GM12878 (cell line): ENCODE measurements around the gene ZNF124. TPM values are rescaled to one million over a fixed set of nuclear protein-coding genes. Genes with fewer than 3 reads are reported as not detected.
"Not testable (repeated sequence)": the region's sequence is repeated elsewhere in the genome, so short reads cannot be mapped to it uniquely, and the experiment has no call there.

Source experiments
- ATAC-seq: fragments of 200-7000 bp; cut with Tn5 transposase; 3 replicates; pipeline ENCODE4 v1.9.1; 2020; ENCODE audit warnings: mild to moderate bottlenecking, moderate library complexity
- Bru-seq: library from RNA; stranded (reverse); fragments of 400-500 nt; gene quantifications from one replicate; lab custom pipeline; 2021; lab: Mats Ljungman, UMichigan
- BruChase-seq, 2 experiments: library from RNA; stranded (reverse); fragments of 400-500 nt; gene quantifications; one replicate each; lab custom pipeline; 2021; lab: Mats Ljungman, UMichigan
- BruUV-seq: library from RNA; stranded (reverse); fragments of 400-500 nt; replicated peaks from 2 replicates; lab custom pipeline; 2021; lab: Mats Ljungman, UMichigan
- CTCF ChIA-PET: fragments of 300-600 bp; sonication (Branson Sonifier 250); formaldehyde crosslinking; extraction: SDS; loops from one replicate; lab custom pipeline; 2021; ENCODE audit warnings: inconsistent platforms; lab: Yijun Ruan, JAX
- POLR2A ChIA-PET: fragments of 350-600 bp; formaldehyde crosslinking; extraction: SDS; loops from one replicate; lab custom pipeline; 2021; ENCODE audit warnings: inconsistent platforms; lab: Charles Lee
- RAD21 ChIA-PET: fragments of 300-600 bp; sonication (Branson Sonifier 250); formaldehyde crosslinking; loops from one replicate; lab custom pipeline; 2023; ENCODE audit warnings: antibody characterized with exemption; ENCODE audit not compliant: unreplicated experiment; lab: Charles Lee
- SMC1A ChIA-PET: fragments of 300-600 bp; sonication (Branson Sonifier 250); formaldehyde crosslinking; loops from one replicate; lab custom pipeline; 2023; ENCODE audit not compliant: unreplicated experiment, uncharacterized antibody; lab: Charles Lee
- DNase-seq: peaks from one replicate; pipeline ENCODE4 v3.0.0-alpha.2; 2011; ENCODE audit warnings: low read depth, low spot score
- FAIRE-seq: peaks from 3 replicates; lab custom pipeline; 2011; peaks lifted over from hg19 to GRCh38; lab: Jason Lieb, UNC
- H2AFZ ChIP-seq: 2 replicates; pipeline ENCODE4 v1.6.0; 2011; ENCODE audit warnings: low read depth, low read length, control low read depth; ENCODE audit not compliant: control insufficient read depth
- H3K27ac ChIP-seq: 2 replicates; pipeline ENCODE4 v1.5.1; 2011; ENCODE audit warnings: control low read depth; ENCODE audit not compliant: control insufficient read depth, insufficient read depth
- H3K27me3 ChIP-seq, 2 experiments: replicated peaks in 1 of 2; 2 replicates each; pipeline versions ENCODE4 v1.6.0 to v1.6.1; 2011; ENCODE audit warnings: low read length in 1 of 2; ENCODE audit not compliant: control insufficient read depth in 2 of 2, insufficient read depth in 2 of 2
- H3K36me3 ChIP-seq, 2 experiments: 2 replicates each; pipeline ENCODE4 v1.5.1; 2011; ENCODE audit warnings: low read length in 1 of 2; ENCODE audit not compliant: control insufficient read depth in 2 of 2, insufficient read depth in 2 of 2
- H3K4me1 ChIP-seq: 2 replicates; pipeline ENCODE4 v1.6.1; 2011; ENCODE audit warnings: mild to moderate bottlenecking, low read length, moderate library complexity, mixed read lengths; ENCODE audit not compliant: control insufficient read depth, insufficient read depth
- H3K4me2 ChIP-seq: 2 replicates; pipeline ENCODE4 v1.6.0; 2011; ENCODE audit warnings: control low read depth; ENCODE audit not compliant: control insufficient read depth, insufficient read depth
- H3K4me3 ChIP-seq: fragments of 200-600 bp; sonication (generic); 2 replicates; pipeline ENCODE4 v1.5.1; 2016
- H3K79me2 ChIP-seq: 2 replicates; pipeline ENCODE4 v1.6.0; 2011; ENCODE audit warnings: low read length; ENCODE audit not compliant: control insufficient read depth, insufficient read depth
- H3K9ac ChIP-seq: 2 replicates; pipeline ENCODE4 v1.8.0; 2011; ENCODE audit warnings: low read length, control low read depth, mixed read lengths; ENCODE audit not compliant: control insufficient read depth, insufficient read depth
- H3K9me3 ChIP-seq: replicated peaks from 3 replicates; pipeline ENCODE4 v1.5.1; 2011; ENCODE audit warnings: mild to moderate bottlenecking, low read length; ENCODE audit not compliant: control insufficient read depth, insufficient read depth
- H4K20me1 ChIP-seq: 2 replicates; pipeline ENCODE4 v1.6.0; 2011; ENCODE audit not compliant: control insufficient read depth, insufficient read depth
- WGBS: methylation state at CpG from one replicate; pipeline ENCODE4 v1.1.6; 2016; ENCODE audit warnings: low lambda C conversion rate; ENCODE audit not compliant: insufficient replicate concordance, insufficient coverage; ENCODE audit errors: missing lambda C conversion rate; 5-methylcytosine and 5-hydroxymethylcytosine counted together
- in situ Hi-C: fragments of 300-500 bp; cut with MboI; formaldehyde crosslinking; loops from 9 replicates; pipeline ENCODE4 v1.14.3; 2018; ENCODE audit warnings: mixed read lengths
- intact Hi-C: fragments of 100-400 bp; cut with micrococcal nuclease; formaldehyde crosslinking; loops from one replicate; pipeline ENCODE4 v1.14.2; 2022; ENCODE audit not compliant: unreplicated experiment
- long read RNA-seq, 2 experiments: library from polyadenylated mRNA; unstranded; transcript quantifications; one replicate each; pipeline ENCODE4 v2.0.0, GENCODE V29; 2019 to 2020
- polyA minus RNA-seq, 3 experiments: library from RNA; depleted of rRNA, polyadenylated mRNA; stranded (reverse); fragments of >200 nt; gene quantifications; 2 replicates each; pipeline ENCODE4 v1.2.3, GENCODE V29; 2011
- polyA plus RNA-seq, 11 experiments: library from polyadenylated mRNA; depleted of rRNA in 4 of 11; unstranded in 6 of 11; stranded (reverse) in 5 of 11; fragments of >200 nt; fragmentation: Nextera tagmentation in 4 of 11; fragmentation: Illumina TruSeq in 1 of 11; extraction: Ambion mirVana in 4 of 11; extraction: Trizol in 1 of 11; gene quantifications; 1 replicate in 1 of 11; 2 replicates in 10 of 11; pipeline versions ENCODE4 v1.2.1 to v1.2.3, GENCODE V29; 2011 to 2016; ENCODE audit warnings: inconsistent platforms in 2 of 11, missing spikeins in 2 of 11, low read depth in 1 of 11
- total RNA-seq, 4 experiments: library from RNA; depleted of rRNA in 3 of 4; stranded (reverse); fragments of >200 nt in 3 of 4; fragmentation: Illumina TruSeq in 1 of 4; extraction: Trizol in 1 of 4; gene quantifications; 2 replicates each; pipeline versions ENCODE4 v1.2.1 to v1.2.3, GENCODE V29; 2013 to 2021

The ZNF124 gene
- total RNA-seq (2013; cell fraction: nucleolus; rRNA removed), result 57.7 and 58.8 TPM in 2 replicates
- total RNA-seq (2014; rRNA removed) (27.5 and 32.9 TPM in 2 replicates), total RNA-seq (2014; rRNA removed; fragmentation: Illumina TruSeq; extraction: Trizol) (37.5 and 38.5 TPM in 2 replicates), total RNA-seq (2021) (24.4 and 25.8 TPM in 2 replicates), polyA plus RNA-seq (2011; rRNA removed) (13.2 and 19.7 TPM in 2 replicates), polyA plus RNA-seq (2014; fragmentation: Illumina TruSeq; extraction: Trizol) (14.1 and 15.1 TPM in 2 replicates), polyA plus RNA-seq (2014; fragmentation: Nextera tagmentation; extraction: Ambion mirVana) (1 to 10 TPM; 6.8 to 7.3 TPM), polyA plus RNA-seq (2014; rRNA removed) (6.7 and 7.7 TPM in 2 replicates), polyA plus RNA-seq (2016; fragmentation: Nextera tagmentation; extraction: Ambion mirVana) (10 to 100 TPM; 11.4 to 11.8 TPM), polyA minus RNA-seq (2011; rRNA and poly(A)+ RNA removed) (59.9 and 85.9 TPM in 2 replicates), Bru-seq, nascent RNA (percentile 86 among the genes with signal in this experiment), BruChase-seq, experiment 1, labeled RNA remaining after a 6-hour chase (percentile 85 among the genes with signal in this experiment), BruChase-seq, experiment 2, labeled RNA remaining after a 2-hour chase (percentile 84 among the genes with signal in this experiment)
- polyA plus RNA-seq (2011; ENCODE audit: low read depth), result 3.5 TPM
- 7.0 and 7.5 TPM in 2 replicates for polyA plus RNA-seq (2011; cell fraction: cytosol; rRNA removed)
- polyA plus RNA-seq (2011; cell fraction: nucleus; rRNA removed), result 9.6 and 12.6 TPM in 2 replicates
- 4.4 and 5.4 TPM in 2 replicates for polyA plus RNA-seq (2012)
- polyA minus RNA-seq (2011; cell fraction: cytosol; rRNA and poly(A)+ RNA removed), result 25.0 and 35.7 TPM in 2 replicates
- polyA minus RNA-seq (2011; cell fraction: nucleus; rRNA and poly(A)+ RNA removed), result 16.2 and 25.0 TPM in 2 replicates
- long read RNA-seq, experiment 1, transcript ZNF124-201 (4 exons, 1,674 nt), result major isoform, 6 of 10 reads
- long read RNA-seq, experiment 1, partial matches to known transcripts, result 0 of 10 reads
- long read RNA-seq, experiment 1, other reads (novel, unspliced or antisense), result 3 of 10 reads
- long read RNA-seq, experiment 2, transcript ZNF124-201 (4 exons, 1,674 nt), result major isoform, 43 of 80 reads
- long read RNA-seq, experiment 2, transcript ZNF124-206 (4 exons, 1,292 nt), result minor isoform, 17 of 80 reads
- long read RNA-seq, experiment 2, partial matches to known transcripts, result 2 of 80 reads
- long read RNA-seq, experiment 2, other reads (novel, unspliced or antisense), result 18 of 80 reads

DNA sequence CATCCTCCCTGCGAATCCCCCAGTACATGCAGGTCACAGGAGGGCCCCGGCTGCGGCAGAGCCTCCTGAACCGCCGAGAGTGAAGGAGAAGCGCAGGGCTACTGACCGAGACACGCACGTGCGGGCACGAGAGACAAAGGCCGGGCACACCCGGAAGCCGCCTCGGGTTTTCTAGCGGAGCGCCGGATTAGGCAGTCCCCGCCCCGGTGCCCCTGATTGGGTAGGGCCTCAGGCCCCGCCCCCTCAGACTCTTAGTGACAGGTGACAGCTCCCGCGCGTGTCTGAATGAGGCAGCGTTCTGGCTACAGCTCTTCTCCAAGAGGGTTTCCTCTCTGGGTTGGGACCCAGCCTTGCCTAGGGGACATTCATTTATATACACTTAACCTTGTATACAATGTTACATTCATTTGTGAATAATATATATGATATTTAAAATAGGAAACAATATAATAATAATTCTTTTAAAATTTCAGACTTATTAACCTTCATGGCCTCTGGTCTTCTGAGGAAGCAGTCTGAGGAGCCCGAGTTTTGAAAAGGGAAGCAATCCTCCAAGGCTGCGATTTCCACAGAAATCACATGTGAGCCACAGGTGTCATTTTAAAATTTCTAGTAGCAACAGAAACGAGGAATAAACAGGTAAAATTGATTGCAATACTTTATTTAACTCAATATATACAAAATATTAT, at the start of gene ZNF124:
TSS of gene ZNF124 (minus strand) at position 146 of the 689 bp plus-strand sequence. CDS start at position 3, 143 bp downstream.
- FAIRE-seq, result peak; percentile 96
- H3K4me3 ChIP-seq, result not testable (repeated sequence)

DNA sequence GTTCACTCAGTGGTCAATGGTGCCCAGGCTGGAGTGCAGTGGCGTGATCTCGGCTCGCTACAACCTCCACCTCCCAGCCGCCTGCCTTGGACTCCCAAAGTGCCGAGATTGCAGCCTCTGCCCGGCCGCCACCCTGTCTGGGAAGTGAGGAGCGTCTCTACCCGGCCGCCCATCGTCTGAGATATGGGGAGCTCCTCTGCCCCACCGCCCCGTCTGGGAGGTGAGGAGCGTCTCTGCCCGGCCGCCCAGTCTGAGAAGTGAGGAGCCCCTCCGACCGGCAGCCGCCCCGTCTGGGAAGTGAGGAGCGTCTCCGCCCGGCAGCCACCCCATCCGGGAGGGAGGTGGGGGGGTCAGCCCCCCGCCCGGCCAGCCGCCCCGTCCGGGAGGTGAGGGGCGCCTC, 48.5 kb upstream of the ZNF124 start:
- H3K4me2 ChIP-seq, H3K9ac ChIP-seq, in situ Hi-C loops, H3K27me3 ChIP-seq, CTCF ChIA-PET, DNase-seq, ATAC-seq, H4K20me1 ChIP-seq, intact Hi-C loops, H2AFZ ChIP-seq, H3K79me2 ChIP-seq, FAIRE-seq, H3K9me3 ChIP-seq, H3K36me3 ChIP-seq, H3K27ac ChIP-seq, H3K4me3 ChIP-seq, POLR2A ChIA-PET, BruUV-seq, H3K4me1 ChIP-seq, SMC1A ChIA-PET, RAD21 ChIA-PET: not testable (repeated sequence)
- WGBS, result 92% methylated on average over 24 of the region's 30 CpGs

More for the DNA sequence above, at the start of gene ZNF124:
- SMC1A ChIA-PET, H3K27ac ChIP-seq, H3K4me2 ChIP-seq, H2AFZ ChIP-seq, H3K4me1 ChIP-seq, POLR2A ChIA-PET, H3K36me3 ChIP-seq, H4K20me1 ChIP-seq, RAD21 ChIA-PET, H3K9me3 ChIP-seq, intact Hi-C loops, BruUV-seq, CTCF ChIA-PET, H3K9ac ChIP-seq, H3K27me3 ChIP-seq, in situ Hi-C loops, DNase-seq: not testable (repeated sequence)
- H3K79me2 ChIP-seq, result peaks cover 19% of the 10 kb centered on the region
- peak; percentile 97 for ATAC-seq
- WGBS, result 0% methylated on average over 3 of the region's 28 CpGs
